HTR-8/SVneo (cell line): ENCODE measurements around the gene BMPR1A.

Experiments used
- DNase-seq: peaks from one replicate; pipeline ENCODE4 v3.0.0; 2011; ENCODE audit warnings: low spot score, mixed read lengths; ENCODE audit not compliant: insufficient read length
- FAIRE-seq: peaks from 2 replicates; lab custom pipeline; 2011; peaks lifted over from hg19 to GRCh38; lab: Jason Lieb, UNC

The BMPR1A gene

GRCh38 chr10:86960003-86960862, 203.8 kb downstream of the BMPR1A start:
- DNase-seq: peak; percentile 60
- peak; percentile 89 for FAIRE-seq

- no peak for FAIRE-seq
These were observed 204.5 kb downstream of the BMPR1A start for GRCh38 chr10:86960863-86961434.

GRCh38 chr10:86961481-86962091, 205.2 kb downstream of the BMPR1A start:
- DNase-seq: no peak
- FAIRE-seq: no peak

More at GRCh38 chr10:86960863-86961434, 204.5 kb downstream of the BMPR1A start:
- no peak for DNase-seq

- DNase-seq: no peak
- no peak for FAIRE-seq
These were observed 205.9 kb downstream of the BMPR1A start for GRCh38 chr10:86962136-86962980.

GRCh38 chr10:86962981-86963310, 206.5 kb downstream of the BMPR1A start:
- FAIRE-seq (no peak), DNase-seq (no peak)

GRCh38 chr10:86963341-86963919, 207.0 kb downstream of the BMPR1A start:
- FAIRE-seq (no peak), DNase-seq (no peak)

GRCh38 chr10:86964061-86964846, 207.8 kb downstream of the BMPR1A start:
- FAIRE-seq (no peak), DNase-seq (no peak)

- no peak for FAIRE-seq
- DNase-seq: no peak
These were observed 208.4 kb downstream of the BMPR1A start for GRCh38 chr10:86964847-86965190.

- DNase-seq (no peak), FAIRE-seq (no peak)
These were observed 209.7 kb downstream of the BMPR1A start for GRCh38 chr10:86965986-86966654.

GRCh38 chr10:86967481-86967941, 211.1 kb downstream of the BMPR1A start:
- DNase-seq: no peak
- no peak for FAIRE-seq

GRCh38 chr10:86968271-86968993, 212.0 kb downstream of the BMPR1A start, which contains the start of gene ADIRF:
ADIRF (plus strand) TSS chr10:86968482; CDS start chr10:86968545, 63 bp downstream.
- FAIRE-seq (no peak), DNase-seq (no peak)

GRCh38 chr10:86968994-86969355, 212.6 kb downstream of the BMPR1A start:
- FAIRE-seq (no peak), DNase-seq (no peak)

GRCh38 chr10:86969421-86970041, 213.1 kb downstream of the BMPR1A start:
- FAIRE-seq: no peak
- DNase-seq: no peak

GRCh38 chr10:86970162-86970981, 214.0 kb downstream of the BMPR1A start:
- no peak for FAIRE-seq
- no peak for DNase-seq

GRCh38 chr10:86970982-86971231, 214.5 kb downstream of the BMPR1A start:
- FAIRE-seq (no peak), DNase-seq (no peak)

- DNase-seq (peak; percentile 90), FAIRE-seq (peak; percentile 98)
These were observed 215.0 kb downstream of the BMPR1A start for GRCh38 chr10:86971232-86971991.
